Endothelial cell of umbilical vein (primary cell): Measurements from ENCODE around the gene ABHD10. TPM values are rescaled to one million over a fixed set of nuclear protein-coding genes. Genes with fewer than 3 reads are reported as not detected.

Source experiments
- BruUV-seq: library from RNA; stranded (reverse); fragments of 400-500 nt; replicated peaks from 2 replicates; lab custom pipeline; 2021; lab: Mats Ljungman, UMichigan
- CTCF ChIA-PET: fragments of 300-600, 350-600 bp; sonication (Branson Sonifier 250); formaldehyde crosslinking; loops from one replicate; lab custom pipeline; 2021; ENCODE audit warnings: antibody characterized with exemption, inconsistent platforms; lab: Charles Lee
- POLR2A ChIA-PET: fragments of 300-600, 350-600 bp; sonication (Branson Sonifier 250); formaldehyde crosslinking; loops from one replicate; lab custom pipeline; 2021; ENCODE audit warnings: antibody characterized with exemption, inconsistent platforms; lab: Charles Lee
- DNase-seq: peaks from one replicate; pipeline ENCODE4 v3.0.0-alpha.2; 2011; ENCODE audit warnings: low read depth, low spot score
- FAIRE-seq: peaks from 2 replicates; lab custom pipeline; 2011; peaks lifted over from hg19 to GRCh38; lab: Jason Lieb, UNC
- H2AFZ ChIP-seq: 2 replicates; pipeline ENCODE4 v1.6.0; 2012; ENCODE audit warnings: low read depth, low read length, control low read depth, inconsistent platforms
- H3K27ac ChIP-seq: 2 replicates; pipeline ENCODE4 v1.5.1; 2011; ENCODE audit warnings: low read depth, mild to moderate bottlenecking, control low read depth, low read length, moderate library complexity; ENCODE audit not compliant: insufficient read depth
- H3K27me3 ChIP-seq, 2 experiments: 2 replicates each; pipeline versions ENCODE4 v1.6.0 to v1.6.1; 2011; ENCODE audit warnings: low read length in 2 of 2, mixed read lengths in 1 of 2; ENCODE audit not compliant: control insufficient read depth in 2 of 2, insufficient read depth in 2 of 2
- H3K36me3 ChIP-seq, 2 experiments: 2 replicates in 1 of 2; 3 replicates in 1 of 2; pipeline ENCODE4 v1.5.1; 2011; ENCODE audit warnings: low read length in 2 of 2, mild to moderate bottlenecking in 1 of 2, moderate library complexity in 1 of 2; ENCODE audit not compliant: control insufficient read depth in 2 of 2, insufficient read depth in 2 of 2; ENCODE audit errors: extremely low read depth in 1 of 2
- H3K4me1 ChIP-seq: 3 replicates; pipeline ENCODE4 v1.5.1; 2011; ENCODE audit warnings: mild to moderate bottlenecking, low read length; ENCODE audit not compliant: control insufficient read depth, insufficient read depth; ENCODE audit errors: extremely low read depth
- H3K4me2 ChIP-seq: 2 replicates; pipeline ENCODE4 v1.6.1; 2011; ENCODE audit warnings: low read length, control low read depth, mixed read lengths; ENCODE audit not compliant: insufficient read depth
- H3K4me3 ChIP-seq, 3 experiments: fragments of 200-600 bp in 1 of 3; sonication (generic), shearing (Covaris generic) in 1 of 3; replicated peaks in 1 of 3; 2 replicates each; pipeline ENCODE4 v1.5.1; 2011 to 2016; ENCODE audit warnings: control low read depth in 3 of 3, low read length in 3 of 3, mild to moderate bottlenecking in 2 of 3, inconsistent platforms in 1 of 3, low read depth in 1 of 3, moderate library complexity in 1 of 3; ENCODE audit not compliant: insufficient read depth in 1 of 3
- H3K79me2 ChIP-seq: 2 replicates; pipeline ENCODE4 v1.6.0; 2012; ENCODE audit warnings: low read length, inconsistent platforms; ENCODE audit not compliant: control insufficient read depth, insufficient read depth
- H3K9ac ChIP-seq: replicated peaks from 2 replicates; pipeline ENCODE3; 2011; ENCODE audit warnings: low read length, control low read depth; ENCODE audit not compliant: insufficient read depth; ENCODE audit errors: extremely low read depth
- H3K9me1 ChIP-seq: replicated peaks from 3 replicates; pipeline ENCODE4 v1.6.0; 2011; ENCODE audit warnings: mild to moderate bottlenecking, low read length; ENCODE audit not compliant: control insufficient read depth, insufficient read depth; ENCODE audit errors: extremely low read depth
- H3K9me3 ChIP-seq: replicated peaks from 2 replicates; pipeline ENCODE4 v1.5.1; 2012; ENCODE audit warnings: low read length, inconsistent platforms; ENCODE audit not compliant: control insufficient read depth, insufficient read depth
- H4K20me1 ChIP-seq: replicated peaks from 2 replicates; pipeline ENCODE3; 2011; ENCODE audit warnings: mild to moderate bottlenecking, low read length; ENCODE audit not compliant: control insufficient read depth, insufficient read depth; ENCODE audit errors: extremely low read depth
- CTCF ChIP-seq, 2 donors: IDR thresholded peaks; 1 replicate in 1 of 2; 2 replicates in 1 of 2; pipeline ENCODE4 v1.5.1; 2011; ENCODE audit warnings: low read length in 2 of 2, mild to moderate bottlenecking in 2 of 2, moderate library complexity in 2 of 2, control low read depth in 1 of 2, inconsistent platforms in 1 of 2, low read depth in 1 of 2; ENCODE audit not compliant: insufficient read depth in 1 of 2; ENCODE audit errors: extremely low read depth in 1 of 2
- GATA2 ChIP-seq: IDR thresholded peaks from 2 replicates; pipeline ENCODE4 v1.7.0; 2011; ENCODE audit warnings: low read depth, mild to moderate bottlenecking, moderate library complexity, mixed read lengths, low read length; ENCODE audit not compliant: insufficient read length, insufficient read depth
- JUN ChIP-seq: IDR thresholded peaks from 2 replicates; pipeline ENCODE4 v1.6.1; 2011; ENCODE audit warnings: borderline replicate concordance, low read depth; ENCODE audit not compliant: insufficient read length, insufficient read depth
- MAX ChIP-seq: IDR thresholded peaks from 2 replicates; pipeline ENCODE4 v1.6.1; 2011; ENCODE audit not compliant: insufficient read depth, insufficient read length
- MYC ChIP-seq: IDR thresholded peaks from one replicate; pipeline ENCODE4 v1.6.1; 2011; ENCODE audit warnings: mild to moderate bottlenecking, low read depth, low read length
- POLR2A ChIP-seq: IDR thresholded peaks from 2 replicates; pipeline ENCODE4 v1.6.1; 2012; ENCODE audit warnings: low read depth, mild to moderate bottlenecking, control low read depth, low read length
- POLR2AphosphoS5 ChIP-seq: IDR thresholded peaks from 2 replicates; pipeline ENCODE4 v1.6.1; 2012; ENCODE audit warnings: low read depth, mild to moderate bottlenecking, control low read depth, low read length, moderate library complexity; ENCODE audit not compliant: insufficient read depth
- dilution Hi-C: fragments of 300-500 bp; cut with MboI; formaldehyde crosslinking; loops from one replicate; pipeline ENCODE4 v1.15.0; 2019; ENCODE audit warnings: low sequenced_read_pairs; ENCODE audit not compliant: extremely low pct_ligation_motif_present
- intact Hi-C: fragments of 100-400 bp; cut with micrococcal nuclease; formaldehyde crosslinking; loops from one replicate; pipeline ENCODE4 v1.10.0; 2022
- polyA plus RNA-seq, 4 experiments: library from polyadenylated mRNA; depleted of rRNA in 3 of 4; stranded (reverse) in 3 of 4; unstranded in 1 of 4; fragments of >200 nt; gene quantifications; 2 replicates each; pipeline versions ENCODE4 v1.2.1 to v1.2.3, GENCODE V29; 2011 to 2012; ENCODE audit warnings: missing spikeins in 1 of 4
- total RNA-seq: library from RNA; stranded (reverse); gene quantifications from 2 replicates; pipeline ENCODE4 v1.2.3, GENCODE V29; 2021

ABHD10 gene
- total and polyA plus RNA-seq, 2 donors (not counting 3 experiments of a cell fraction or from before 2014, with no cell fraction given): 10.0 to 37.0 TPM

- intact Hi-C loops: no loop called here
- Histone ChIP-seq H3K27ac (no peak overlapping the region), H3K4me3 (no peak overlapping the region), H3K9me1 (no peaks in the 10 kb centered on the region), H2AFZ (no peak overlapping the region), H3K4me1 (peaks cover 18% of the 10 kb centered on the region), H3K9me3 (no peaks in the 10 kb centered on the region), H3K9ac (no peak overlapping the region), H3K27me3 (no peaks in the 10 kb centered on the region), H3K4me2 (no peak overlapping the region), H4K20me1 (no peaks in the 10 kb centered on the region), H3K36me3 (peaks cover 10 to 15% of the 10 kb centered on the region in 2 experiments), H3K79me2 (no peaks in the 10 kb centered on the region)
- ChIA-PET POLR2A (no interaction called here), CTCF (no interaction called here)
- dilution Hi-C loops: no loop called here
- DNase-seq (no peak), FAIRE-seq (no peak)
- no TSS peak for BruUV-seq
- TF ChIP-seq JUN (no peak), POLR2AphosphoS5 (no peak), POLR2A (no peak), GATA2 (no peak), MYC (no peak), MAX (no peak), CTCF (IDR thresholded peaks at IDR 0.05; ENCODE audit: extremely low read depth in 1 of 2, insufficient read depth in 1 of 2, low read depth in 1 of 2, low read length in 2 of 2) (no peak)
Measured at GRCh38 chr3:111949712-111950111, 29.1 kb upstream of the ABHD10 start.
